Erythroblast (primary cell): Measurements from ENCODE around the gene ZNF536.

ENCODE experiments used
- GATA1 ChIP-seq: IDR thresholded peaks from 2 replicates; pipeline ENCODE4 v1.6.1; 2011; ENCODE audit warnings: low read depth, mild to moderate bottlenecking, control low read depth, low read length, moderate library complexity
- POLR2A ChIP-seq: IDR thresholded peaks from 2 replicates; pipeline ENCODE4 v1.6.1; 2011; ENCODE audit warnings: mild to moderate bottlenecking, low read length

- TF ChIP-seq POLR2A = no peak
- TF ChIP-seq GATA1 = no peak
These were observed 140.2 kb downstream of the ZNF536 start for GRCh38 chr19:30512176-30513081.
